NCI-H82 treated with DMSO at 0.1 percent for 48 hours (cell line): ENCODE data around the gene CLEC4G.
A peak's percentile ranks its signal among the peaks of the same experiment; 100 is the strongest.

ENCODE experiments used
- DNase-seq: peaks from one replicate; lab custom pipeline; 2025; ENCODE audit not compliant: unreplicated experiment; lab: John Stamatoyannopoulos, UW

The CLEC4G gene

DNA sequence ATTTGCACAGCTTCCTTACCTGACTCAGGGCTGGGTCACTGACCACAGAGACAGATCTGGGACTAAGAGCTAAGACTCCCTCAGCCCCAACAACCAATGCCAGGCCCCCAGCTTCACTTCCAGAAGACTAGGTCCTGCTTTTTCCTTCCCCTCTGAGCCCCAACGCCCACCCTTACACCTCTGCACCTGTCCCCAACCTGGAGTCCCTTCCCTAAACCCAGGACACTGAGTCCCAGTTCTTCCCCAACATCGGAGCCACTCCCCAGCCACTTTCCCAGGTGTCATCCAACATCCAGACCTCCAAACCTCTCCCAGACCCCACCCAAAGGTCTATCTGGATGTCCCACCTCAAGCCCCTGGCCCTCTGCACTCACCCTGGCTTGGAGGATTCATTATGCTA lies 32.9 kb downstream of the CLEC4G start:
- no peak for DNase-seq

DNA sequence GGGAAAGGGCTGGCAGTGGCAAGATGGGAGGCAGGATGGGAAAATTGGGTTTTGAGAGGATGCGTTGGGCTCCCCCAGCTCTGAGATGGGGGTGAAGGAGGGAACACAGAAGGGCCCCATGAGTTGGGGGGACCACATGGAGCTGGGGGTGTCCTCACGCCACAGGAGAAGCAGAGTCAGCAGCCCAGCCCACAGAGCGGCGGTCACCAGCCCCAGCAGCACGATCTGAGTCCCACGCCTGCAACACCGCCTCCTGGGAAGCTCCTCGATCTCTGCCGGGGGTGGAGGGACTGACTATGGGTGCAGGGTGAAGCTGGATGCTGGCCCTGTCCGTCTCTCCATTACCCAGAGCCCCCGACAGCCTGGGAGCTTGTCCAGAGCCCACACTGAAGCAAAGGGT lies 33.3 kb downstream of the CLEC4G start:
- no peak for DNase-seq

DNA sequence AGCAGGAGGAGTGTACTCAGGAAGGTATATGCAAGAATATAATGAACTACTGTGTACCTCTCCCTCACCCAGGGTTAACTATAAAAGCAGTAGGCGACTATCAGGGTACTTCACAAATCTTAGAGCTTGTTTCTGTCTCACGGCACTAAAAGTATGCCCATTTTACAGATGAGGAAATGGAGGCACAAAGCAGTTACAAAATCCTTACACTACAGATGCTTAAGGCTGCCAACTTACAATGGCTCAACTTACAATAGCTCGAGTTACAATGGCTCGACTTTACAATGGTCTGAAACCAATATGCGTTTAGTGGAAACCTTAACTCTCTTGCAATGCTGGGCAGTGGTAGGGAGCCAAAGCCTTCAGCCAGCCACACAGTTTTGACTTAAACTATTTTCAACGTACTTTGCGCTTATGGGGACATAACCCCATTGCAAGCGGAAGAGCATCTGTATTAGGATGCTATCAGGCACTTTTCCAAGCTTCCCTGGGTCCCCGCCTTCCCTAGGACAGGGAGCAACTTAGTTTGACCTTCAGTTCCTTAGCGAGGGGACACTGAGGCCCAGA lies 34.1 kb downstream of the CLEC4G start:
- DNase-seq = no peak

DNA sequence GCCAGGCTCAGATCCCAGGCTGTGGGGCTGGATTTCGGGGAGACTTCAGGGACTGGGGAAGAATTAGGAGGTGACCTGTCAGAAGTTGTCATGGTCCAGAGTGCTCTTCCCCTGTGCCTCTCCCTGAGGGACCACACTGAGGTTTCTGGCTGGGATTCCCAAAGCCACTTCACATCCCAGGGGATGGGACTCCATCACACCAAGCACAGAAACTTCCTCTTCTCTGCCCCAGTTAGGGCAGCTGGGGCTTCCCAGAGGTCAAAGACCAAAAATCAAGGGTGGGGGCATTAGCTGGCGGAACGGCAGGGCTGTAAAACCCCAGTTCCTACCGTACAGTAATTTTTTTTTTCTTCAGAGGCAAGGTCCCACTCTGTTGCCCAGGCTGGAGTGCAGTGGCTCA lies 37.4 kb downstream of the CLEC4G start:
- no peak for DNase-seq

DNA sequence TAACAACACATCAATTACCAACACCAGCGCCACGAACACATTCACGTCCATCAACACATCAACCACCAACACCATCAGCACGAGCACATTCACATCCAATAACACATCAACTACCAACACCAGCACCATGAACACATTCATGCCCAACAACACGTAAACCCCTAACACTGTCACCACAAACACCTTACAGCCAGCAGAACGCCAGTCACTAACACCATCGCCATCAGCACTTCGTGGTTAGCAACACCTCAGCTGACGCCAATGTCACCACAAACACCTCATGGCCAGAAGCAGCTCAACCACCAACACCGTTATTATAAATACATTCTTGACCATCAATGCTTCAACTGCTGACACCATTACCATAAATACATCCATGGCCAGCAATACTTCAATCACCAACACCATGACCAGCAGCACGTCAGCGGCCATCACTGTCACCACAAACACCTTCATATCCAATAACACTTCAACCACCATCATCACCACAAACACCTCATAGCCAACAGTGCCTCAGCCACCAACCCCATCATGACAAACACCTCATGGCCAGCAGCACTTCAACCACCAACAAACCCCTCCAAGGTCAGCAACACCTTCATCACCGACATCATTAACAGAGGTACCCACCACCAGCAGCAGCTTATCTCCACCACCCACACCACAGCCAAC lies 39.4 kb downstream of the CLEC4G start:
- no peak for DNase-seq

DNA sequence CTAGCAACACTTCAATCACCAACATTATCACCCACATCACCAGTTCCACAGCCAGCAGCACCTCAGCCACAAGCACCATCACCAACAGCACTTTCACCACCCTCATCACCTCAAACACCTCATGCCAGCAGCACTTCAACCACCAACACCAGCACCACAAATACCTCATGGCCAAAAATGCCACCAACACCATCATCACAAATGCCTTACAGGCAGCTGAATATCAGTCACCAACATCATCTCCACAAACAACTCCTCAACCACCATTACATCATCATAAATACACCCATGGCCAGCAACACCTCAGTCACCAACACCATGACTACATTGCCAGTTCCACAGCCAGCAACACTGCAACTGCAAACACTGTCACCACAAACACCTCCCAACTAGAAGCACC lies 40.4 kb downstream of the CLEC4G start:
- DNase-seq = no peak

DNA sequence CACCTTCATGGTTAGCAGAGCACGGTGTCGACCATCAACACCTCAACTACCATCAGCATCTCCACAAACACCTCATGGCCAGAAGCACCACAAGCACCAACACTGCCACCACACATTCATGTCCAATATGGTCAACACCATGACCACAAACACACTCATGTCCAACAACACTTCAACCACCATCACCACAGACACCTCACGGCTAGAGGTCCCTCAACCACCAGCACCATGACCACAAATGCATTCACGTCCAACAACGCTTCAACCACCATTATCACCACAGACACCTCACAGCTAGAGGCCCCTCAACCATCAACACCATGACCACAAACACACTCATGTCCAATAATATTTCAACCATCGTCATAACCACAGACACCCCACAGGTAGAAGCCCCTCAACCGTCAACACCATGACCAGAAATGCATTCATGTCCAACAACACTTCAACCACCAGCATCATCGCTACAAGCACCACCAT lies 41.1 kb downstream of the CLEC4G start:
- no peak for DNase-seq

DNA sequence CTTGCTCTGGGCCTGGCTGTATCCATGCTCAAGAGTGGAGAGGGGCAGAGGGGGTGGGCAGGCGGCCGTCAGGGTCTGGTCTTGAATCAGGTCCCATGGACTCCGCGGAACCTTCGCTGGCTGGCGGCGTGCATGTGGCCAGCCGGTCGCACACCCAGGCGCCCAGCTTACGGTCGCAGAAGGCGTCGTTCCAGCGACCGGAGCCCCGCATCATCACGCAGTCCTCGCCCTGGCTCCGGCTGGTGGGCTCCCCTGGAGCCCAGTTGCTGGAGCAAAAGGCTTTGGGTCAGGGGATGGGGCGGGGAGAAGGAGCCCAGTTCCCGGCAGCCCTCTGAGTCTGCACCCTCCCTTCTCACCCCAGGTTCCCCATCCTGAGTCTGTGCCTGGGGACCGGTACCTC lies 42.7 kb downstream of the CLEC4G start:
- no peak for DNase-seq

DNA sequence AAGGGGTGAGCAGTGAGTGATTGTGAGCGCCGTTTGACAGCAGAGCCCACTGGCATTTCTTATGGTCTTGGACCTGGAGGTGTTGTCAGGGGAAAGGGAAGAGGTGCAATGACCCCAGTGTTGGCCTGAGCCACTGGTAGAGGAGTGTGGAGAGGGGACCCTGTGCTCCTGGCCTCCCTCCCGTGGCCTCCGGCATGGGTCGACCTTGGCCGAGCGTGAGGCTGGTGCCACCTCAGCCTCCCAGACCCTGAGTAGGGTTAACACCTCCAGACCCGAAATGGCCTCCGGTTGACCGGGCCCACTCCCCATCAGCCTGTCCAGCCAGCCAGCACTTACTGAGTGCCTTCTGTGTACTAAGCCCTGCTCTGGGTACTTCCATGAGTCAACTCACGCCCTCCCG lies 44.7 kb downstream of the CLEC4G start:
- no peak for DNase-seq

DNA sequence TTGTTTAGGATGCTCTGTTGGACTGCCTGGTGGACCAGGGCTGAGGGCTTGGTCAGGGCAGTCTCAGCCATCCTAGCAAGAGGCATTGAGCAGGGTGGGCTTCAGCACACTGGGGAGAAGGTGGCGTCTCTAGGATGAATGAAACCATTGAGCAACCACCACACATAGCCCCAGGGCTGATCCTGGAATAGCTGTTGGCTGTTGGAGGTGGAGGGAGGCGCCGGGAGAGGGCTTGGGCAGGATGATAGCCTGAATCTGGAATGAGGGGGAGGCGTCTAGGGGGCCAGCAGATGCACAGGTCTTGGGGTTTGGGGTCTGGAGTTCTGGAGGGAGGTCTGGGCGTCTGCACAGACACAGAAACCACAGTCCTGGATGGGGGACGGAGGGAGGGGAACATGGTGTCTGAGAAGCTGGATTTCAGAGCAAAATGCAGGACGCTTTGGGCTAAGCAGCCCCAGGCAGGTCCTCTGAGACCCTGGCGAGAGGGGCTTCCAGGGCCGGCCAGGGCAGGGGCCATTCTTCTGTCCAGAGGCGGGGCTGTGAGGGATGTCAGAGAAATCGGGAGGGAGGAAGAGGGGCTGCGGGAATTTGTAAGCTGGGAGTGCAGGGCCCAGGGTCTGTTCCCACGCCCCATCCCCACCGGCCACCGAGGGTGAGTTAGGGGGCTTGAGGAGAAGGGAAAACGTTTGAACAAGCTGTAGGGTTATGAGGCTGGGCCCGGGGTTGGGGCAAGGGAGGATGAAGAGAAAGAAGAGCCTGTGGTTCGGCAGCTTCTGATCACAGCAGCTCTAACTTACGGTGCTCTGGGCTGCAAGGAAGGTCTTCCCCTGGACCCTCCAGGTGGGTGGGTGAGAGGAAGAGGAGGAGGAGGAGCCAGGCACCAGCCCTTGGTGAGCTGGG lies 46.1 kb downstream of the CLEC4G start:
- no peak for DNase-seq

DNA sequence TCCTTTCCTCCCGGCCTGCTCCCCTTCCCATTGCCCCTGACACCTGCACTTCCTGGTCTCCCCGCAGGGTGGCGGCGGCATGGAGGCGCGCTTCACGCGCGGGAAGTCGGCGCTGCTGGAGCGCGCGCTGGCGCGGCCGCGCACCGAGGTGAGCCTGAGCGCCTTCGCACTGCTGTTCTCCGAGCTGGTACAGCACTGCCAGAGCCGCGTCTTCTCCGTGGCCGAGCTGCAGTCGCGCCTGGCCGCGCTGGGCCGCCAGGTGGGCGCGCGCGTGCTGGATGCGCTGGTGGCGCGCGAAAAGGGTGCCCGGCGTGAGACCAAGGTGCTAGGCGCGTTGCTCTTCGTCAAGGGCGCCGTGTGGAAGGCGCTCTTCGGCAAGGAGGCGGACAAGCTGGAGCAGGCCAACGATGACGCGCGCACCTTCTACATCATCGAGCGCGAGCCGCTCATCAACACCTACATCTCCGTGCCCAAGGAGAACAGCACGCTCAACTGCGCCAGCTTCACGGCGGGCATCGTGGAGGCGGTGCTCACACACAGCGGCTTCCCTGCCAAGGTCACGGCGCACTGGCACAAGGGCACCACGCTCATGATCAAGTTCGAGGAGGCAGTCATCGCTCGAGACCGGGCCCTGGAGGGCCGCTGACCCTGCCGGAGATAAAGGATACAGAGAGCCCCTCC lies 49.6 kb downstream of the CLEC4G start:
- no peak for DNase-seq

DNA sequence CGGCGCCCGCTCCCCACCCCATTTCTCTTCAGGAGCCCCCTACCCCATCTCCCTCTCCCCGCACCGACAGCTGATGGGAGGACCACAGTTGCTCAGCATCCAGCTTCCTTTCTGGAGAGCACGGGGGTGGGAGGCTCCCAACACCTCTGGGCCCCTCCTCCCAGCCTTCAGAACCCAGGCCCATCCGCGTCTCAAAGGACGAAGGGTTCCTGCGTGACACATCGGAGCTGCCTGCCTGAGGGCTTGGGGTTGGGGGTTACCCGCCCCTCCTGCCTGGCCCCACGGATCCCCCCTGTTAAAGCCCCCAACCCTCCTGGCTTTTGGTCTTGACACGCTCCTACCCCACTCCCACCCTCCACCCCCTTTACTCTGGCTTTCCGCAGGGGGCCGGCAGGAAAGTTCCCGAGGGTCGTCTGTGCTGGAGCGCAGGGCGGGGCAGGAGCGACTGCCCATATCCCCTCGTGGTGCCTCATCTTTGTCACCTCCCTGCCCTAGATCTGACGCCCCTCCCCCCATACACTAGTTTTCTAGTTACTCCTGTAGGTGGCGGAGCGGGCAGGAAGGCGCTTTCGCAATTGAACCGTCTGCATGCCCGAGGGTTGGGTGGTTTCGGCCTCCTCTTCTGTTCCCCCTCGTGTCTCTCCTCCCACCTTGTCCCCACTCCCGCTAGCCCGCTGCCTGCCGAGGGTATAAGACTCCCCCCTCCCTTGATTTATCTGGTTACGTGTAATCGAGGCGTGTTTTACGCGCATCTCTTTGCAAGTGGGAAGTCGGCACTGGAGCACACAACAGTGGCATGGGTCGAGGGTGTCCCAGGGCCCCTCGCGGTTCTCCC lies 50.4 kb downstream of the CLEC4G start:
- peak; percentile 9 for DNase-seq

DNA sequence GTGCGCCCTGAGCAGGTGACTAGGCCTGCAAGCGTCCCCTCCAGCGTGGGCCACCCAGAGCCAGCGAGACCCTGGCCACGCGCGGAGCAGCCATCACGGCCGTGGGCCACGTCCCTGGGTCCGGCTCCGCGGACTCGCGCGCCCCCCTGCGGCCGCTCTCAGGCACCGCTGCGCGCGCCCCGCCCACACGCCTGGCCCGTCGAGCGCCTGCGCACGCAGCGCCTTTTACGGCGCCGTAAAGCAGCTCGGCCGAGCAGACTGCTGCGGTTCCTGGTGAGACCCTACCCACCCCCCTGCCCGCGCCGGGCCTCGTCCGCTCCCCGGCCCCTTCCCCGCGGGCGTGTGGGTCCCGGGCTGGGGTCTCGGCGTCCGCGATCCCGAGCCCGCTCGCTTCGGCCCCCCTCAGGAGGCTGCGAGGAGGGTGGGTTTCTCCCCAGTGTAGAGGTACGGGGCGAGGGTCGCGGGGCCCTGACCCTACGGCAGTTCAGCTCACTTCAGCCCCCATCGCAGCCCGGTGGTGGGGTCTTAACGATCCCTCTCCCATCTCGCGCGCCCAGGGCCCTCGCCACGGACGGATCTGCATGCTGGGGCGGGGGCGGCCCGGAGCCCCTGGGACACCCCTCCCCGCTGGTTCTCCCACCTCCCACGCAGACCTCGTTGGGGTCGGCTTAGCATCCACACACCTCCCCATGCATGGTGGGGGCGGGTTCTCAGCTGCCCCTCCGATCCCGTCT lies 51.1 kb downstream of the CLEC4G start, which contains the start of gene TRAPPC5:
Gene TRAPPC5, plus strand, starts transcription at position 228 of the 734 bp plus-strand sequence. CDS start 1,421 bp downstream, outside the sequence.
- DNase-seq = no peak

DNA sequence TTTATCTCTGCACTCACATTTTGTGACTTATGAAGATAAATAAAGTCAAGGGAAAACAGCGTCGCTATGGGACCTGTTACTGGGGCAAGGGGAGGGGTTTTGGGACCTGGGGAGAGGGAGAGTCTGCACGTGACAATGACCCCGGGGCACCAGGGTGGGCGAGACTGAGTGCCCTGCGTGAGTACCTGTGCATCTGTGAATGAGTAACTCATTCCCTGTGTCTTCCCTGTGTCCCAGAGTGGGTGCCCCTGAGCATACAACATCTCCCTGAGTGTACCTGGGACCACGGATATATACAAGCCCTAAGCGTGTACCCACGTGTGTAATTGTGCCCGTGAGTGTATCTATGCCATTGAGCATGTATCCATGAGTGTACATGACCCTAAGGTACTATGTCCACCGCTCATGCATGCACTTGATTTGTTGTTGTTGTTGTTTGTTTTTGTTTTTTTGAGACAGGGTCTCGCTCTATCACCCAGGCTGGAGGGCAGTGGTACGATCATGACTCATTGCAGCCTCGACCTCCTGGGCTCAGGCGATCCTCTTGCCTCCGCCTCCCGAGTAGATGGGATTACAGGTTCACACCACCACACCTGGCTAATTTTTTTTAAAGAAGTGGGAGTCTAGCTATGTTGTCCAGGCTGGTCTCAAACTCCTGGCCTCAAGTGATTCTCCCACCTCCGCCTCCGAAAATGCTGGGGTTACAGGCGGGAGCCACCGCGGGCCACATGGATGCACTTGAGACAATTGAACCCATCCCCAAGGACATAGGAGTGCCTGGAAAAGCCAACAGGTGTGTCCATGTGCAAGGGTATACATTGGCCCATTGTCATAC lies 51.9 kb downstream of the CLEC4G start:
- DNase-seq = no peak

DNA sequence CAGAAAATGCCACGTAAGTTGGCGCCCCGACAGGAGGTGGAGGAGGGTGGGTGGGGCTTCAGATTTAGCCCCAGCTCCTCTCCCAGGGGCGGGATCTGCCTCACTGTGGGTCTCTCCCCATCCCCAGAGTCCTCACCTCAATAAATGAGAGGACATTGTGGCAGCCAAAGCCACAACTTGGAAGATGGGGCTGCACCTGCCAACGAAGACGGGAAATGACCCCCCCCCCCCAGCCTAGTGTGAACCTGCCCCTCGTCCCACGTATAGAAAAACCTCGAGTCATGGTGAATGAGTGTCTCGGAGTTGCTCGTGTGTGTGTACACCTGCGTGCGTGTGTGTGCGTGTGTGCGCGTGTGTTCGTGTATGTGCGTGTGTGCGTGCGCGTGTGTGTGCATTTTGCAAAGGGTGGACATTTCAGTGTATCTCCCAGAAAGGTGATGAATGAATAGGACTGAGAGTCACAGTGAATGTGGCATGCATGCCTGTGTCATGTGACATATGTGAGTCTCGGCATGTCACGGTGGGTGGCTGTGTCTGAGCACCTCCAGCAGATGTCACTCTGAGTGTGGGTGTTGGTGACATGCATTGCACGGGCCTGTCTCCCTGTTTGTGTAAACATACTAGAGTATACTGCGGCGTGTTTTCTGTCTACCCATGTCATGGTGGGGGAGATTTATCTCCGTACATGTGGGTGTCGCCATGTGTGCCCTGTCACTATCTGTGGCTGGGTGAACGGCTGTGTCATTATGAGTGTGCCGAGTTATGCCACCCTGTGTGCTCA lies 52.7 kb downstream of the CLEC4G start:
- DNase-seq = peak; percentile 52
